ENCODE results near the gene WWC1.

Gene WWC1

GRCh38 chr5:168291342-168291963, at the start of gene WWC1:
Gene WWC1, plus strand, starts transcription at chr5:168291645. Its CDS starts 508 bp downstream, at chr5:168292153.
- TF ChIP-seq, protein P1, sequence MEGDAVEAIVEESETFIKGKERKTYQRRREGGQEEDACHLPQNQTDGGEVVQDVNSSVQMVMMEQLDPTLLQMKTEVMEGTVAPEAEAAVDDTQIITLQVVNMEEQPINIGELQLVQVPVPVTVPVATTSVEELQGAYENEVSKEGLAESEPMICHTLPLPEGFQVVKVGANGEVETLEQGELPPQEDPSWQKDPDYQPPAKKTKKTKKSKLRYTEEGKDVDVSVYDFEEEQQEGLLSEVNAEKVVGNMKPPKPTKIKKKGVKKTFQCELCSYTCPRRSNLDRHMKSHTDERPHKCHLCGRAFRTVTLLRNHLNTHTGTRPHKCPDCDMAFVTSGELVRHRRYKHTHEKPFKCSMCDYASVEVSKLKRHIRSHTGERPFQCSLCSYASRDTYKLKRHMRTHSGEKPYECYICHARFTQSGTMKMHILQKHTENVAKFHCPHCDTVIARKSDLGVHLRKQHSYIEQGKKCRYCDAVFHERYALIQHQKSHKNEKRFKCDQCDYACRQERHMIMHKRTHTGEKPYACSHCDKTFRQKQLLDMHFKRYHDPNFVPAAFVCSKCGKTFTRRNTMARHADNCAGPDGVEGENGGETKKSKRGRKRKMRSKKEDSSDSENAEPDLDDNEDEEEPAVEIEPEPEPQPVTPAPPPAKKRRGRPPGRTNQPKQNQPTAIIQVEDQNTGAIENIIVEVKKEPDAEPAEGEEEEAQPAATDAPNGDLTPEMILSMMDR (conservative IDR thresholded peaks at IDR 0.05; ENCODE audit: low read length), result peak; percentile 25; the same call in 1 of the 2 replicates
- DNase-seq (ENCODE audit: low read depth), result no peak
- H3K4me3 ChIP-seq (ENCODE audit: low read length), result peak within 1 kb of the TSS; percentile 63

DNA sequence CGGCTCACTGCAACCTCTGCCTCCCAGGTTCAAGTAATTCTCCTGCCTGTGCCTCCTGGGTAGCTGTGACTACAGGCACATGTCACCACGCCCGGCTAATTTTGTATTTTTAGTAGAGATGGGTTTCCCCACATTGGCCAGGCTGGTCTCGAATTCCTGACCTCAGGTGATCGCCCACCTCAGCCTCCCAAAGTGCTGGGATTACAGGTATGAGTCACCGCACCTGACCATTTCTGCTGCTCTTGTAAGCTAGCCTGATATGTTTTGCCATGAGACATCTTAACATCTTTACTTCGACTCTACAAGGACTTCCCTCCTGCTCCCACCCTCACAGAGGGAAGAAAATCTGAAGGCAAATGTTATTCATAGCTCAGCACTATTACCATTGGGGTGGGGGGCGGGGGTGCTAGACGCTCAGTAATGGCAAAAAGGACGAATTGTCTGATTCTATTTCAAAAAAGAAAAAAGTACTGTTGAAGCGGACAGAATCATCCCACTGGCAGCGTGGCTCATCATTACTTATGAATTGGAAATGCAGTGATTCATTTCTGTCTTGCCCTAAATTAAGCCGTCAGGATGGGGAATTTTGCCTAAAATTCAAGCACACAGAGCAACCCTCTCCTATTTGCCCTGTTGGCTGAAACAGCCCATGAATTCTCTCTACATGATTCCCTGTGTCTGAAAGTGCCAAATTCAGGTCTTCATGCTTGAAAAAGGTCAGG, 46.4 kb upstream of the WWC1 start:
- TF ChIP-seq, protein P1 (conservative IDR thresholded peaks at IDR 0.05; ENCODE audit: low read length), result no peak
- H3K4me3 ChIP-seq (ENCODE audit: low read length), result no peak overlapping the region
- no peak for DNase-seq (ENCODE audit: low read depth)

GRCh38 chr5:168249923-168250322, 41.5 kb upstream of the WWC1 start:
- H3K4me3 ChIP-seq (ENCODE audit: low read length), result no peak overlapping the region
- TF ChIP-seq, protein P1 (conservative IDR thresholded peaks at IDR 0.05; ENCODE audit: low read length), result no peak
- DNase-seq (ENCODE audit: low read depth), result no peak

DNA sequence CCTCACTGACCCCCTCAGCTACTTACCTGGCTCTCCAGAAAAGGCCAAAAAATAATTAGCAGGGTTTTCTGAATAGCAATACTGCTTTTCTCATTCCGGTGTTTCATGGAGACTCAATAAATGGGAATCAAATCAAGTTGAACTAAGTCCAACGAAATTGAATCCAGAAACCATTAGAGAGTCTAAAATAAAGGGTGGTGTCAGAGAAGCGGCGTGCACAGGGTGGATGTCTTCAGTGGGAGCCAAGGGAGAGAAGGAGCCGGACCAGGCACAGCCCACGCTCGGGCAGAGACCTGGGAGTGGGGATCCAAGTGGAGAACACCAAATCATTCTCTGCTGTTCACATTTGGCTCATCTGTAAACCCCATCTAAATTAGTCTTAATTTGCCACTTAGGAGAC, 40.2 kb upstream of the WWC1 start:
- H3K4me3 ChIP-seq (ENCODE audit: low read length), result no peak overlapping the region
- TF ChIP-seq, protein P1 (conservative IDR thresholded peaks at IDR 0.05; ENCODE audit: low read length), result no peak
- no peak for DNase-seq (ENCODE audit: low read depth)

- DNase-seq (ENCODE audit: low read depth), result no peak
- H3K4me3 ChIP-seq (ENCODE audit: low read length), result no peak overlapping the region
Measured at GRCh38 chr5:168254013-168254693, 37.3 kb upstream of the WWC1 start.

DNA sequence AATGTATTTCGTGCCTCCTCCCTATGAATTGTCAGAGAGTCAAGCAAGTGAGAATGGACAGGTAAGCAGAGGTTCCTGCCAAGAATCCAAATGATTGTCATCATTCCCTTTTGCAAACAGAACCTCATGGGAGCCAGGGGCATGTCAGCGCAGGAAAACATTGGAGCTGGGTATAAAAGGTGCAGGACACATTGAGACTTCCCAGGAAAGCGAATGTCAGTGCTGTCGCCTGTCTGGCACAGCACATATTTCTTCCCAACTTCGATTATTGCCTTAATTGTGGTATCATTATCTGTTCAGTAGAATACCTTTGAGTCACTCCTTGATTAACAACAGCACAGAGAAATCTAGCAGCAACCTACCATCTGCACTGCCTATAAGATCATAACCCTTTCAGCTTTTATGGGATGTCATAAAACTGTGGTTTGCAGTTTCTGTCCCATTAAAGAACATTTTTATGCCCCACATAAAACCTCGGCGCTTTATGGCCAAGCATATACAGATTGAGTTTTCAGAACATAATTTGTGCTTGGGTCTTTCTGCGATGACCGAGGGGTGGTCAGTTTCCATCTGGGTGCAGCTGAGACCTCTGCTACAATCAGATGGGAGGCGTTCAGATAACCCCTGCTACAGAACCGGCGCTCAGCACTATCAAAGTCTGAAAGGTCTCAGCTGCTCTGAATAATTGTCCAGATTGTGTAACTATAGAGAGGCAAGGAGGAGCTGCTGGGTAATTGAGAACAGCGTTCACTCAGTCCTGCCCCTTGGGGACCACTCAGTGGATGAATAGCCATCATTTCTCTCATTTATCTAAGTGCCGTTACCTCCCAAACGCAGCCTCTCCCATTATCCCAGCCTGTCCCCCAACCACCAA, 30.9 kb upstream of the WWC1 start:
- no peak overlapping the region for H3K4me3 ChIP-seq (ENCODE audit: low read length)
- TF ChIP-seq, protein P1 (conservative IDR thresholded peaks at IDR 0.05; ENCODE audit: low read length), result no peak
- no peak for DNase-seq (ENCODE audit: low read depth)

More at GRCh38 chr5:168254013-168254693, 37.3 kb upstream of the WWC1 start:
- TF ChIP-seq, protein P1 (conservative IDR thresholded peaks at IDR 0.05; ENCODE audit: low read length), result no peak

Data from AG10803 (cell line).